Measurements from ENCODE around the gene SERPINB10.

- no peak for TF ChIP-seq ZNF24 (IDR thresholded peaks at IDR 0.05)
- TF ChIP-seq, protein P1, sequence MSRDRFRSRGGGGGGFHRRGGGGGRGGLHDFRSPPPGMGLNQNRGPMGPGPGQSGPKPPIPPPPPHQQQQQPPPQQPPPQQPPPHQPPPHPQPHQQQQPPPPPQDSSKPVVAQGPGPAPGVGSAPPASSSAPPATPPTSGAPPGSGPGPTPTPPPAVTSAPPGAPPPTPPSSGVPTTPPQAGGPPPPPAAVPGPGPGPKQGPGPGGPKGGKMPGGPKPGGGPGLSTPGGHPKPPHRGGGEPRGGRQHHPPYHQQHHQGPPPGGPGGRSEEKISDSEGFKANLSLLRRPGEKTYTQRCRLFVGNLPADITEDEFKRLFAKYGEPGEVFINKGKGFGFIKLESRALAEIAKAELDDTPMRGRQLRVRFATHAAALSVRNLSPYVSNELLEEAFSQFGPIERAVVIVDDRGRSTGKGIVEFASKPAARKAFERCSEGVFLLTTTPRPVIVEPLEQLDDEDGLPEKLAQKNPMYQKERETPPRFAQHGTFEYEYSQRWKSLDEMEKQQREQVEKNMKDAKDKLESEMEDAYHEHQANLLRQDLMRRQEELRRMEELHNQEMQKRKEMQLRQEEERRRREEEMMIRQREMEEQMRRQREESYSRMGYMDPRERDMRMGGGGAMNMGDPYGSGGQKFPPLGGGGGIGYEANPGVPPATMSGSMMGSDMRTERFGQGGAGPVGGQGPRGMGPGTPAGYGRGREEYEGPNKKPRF (IDR thresholded peaks at IDR 0.05; ENCODE audit: low read depth, low read length) = no peak
- TF ChIP-seq, protein P2, sequence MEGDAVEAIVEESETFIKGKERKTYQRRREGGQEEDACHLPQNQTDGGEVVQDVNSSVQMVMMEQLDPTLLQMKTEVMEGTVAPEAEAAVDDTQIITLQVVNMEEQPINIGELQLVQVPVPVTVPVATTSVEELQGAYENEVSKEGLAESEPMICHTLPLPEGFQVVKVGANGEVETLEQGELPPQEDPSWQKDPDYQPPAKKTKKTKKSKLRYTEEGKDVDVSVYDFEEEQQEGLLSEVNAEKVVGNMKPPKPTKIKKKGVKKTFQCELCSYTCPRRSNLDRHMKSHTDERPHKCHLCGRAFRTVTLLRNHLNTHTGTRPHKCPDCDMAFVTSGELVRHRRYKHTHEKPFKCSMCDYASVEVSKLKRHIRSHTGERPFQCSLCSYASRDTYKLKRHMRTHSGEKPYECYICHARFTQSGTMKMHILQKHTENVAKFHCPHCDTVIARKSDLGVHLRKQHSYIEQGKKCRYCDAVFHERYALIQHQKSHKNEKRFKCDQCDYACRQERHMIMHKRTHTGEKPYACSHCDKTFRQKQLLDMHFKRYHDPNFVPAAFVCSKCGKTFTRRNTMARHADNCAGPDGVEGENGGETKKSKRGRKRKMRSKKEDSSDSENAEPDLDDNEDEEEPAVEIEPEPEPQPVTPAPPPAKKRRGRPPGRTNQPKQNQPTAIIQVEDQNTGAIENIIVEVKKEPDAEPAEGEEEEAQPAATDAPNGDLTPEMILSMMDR (IDR thresholded peaks at IDR 0.05 in 2 of 3, conservative IDR thresholded peaks at IDR 0.05 in 1 of 3; ENCODE audit: insufficient read depth in 2 of 3, low read depth in 1 of 3, low read length in 3 of 3) = no peak
- no peak for TF ChIP-seq ZNF778 (CRISPR knock-in tag; IDR thresholded peaks at IDR 0.05)
- TF ChIP-seq NFYB (IDR thresholded peaks at IDR 0.05; ENCODE audit: extremely low read depth, insufficient read length) = no peak
- peak; percentile 78 for TF ChIP-seq GABPA (tag; conservative IDR thresholded peaks at IDR 0.05; ENCODE audit: low read depth)
- TF ChIP-seq ZNF121 (CRISPR knock-in tag; conservative IDR thresholded peaks at IDR 0.05) = no peak
Measured at GRCh38 chr18:63869374-63869773, 38.4 kb upstream of the SERPINB10 start.
